NCI-H1930 (cell line): ENCODE results near the gene SLC15A5.

Source experiments
- DNase-seq, 2 experiments: peaks; one replicate each; lab custom pipeline; 2025; lab: John Stamatoyannopoulos, UW

SLC15A5 gene

GRCh38 chr12:16260206-16260605 lies 17.3 kb downstream of the SLC15A5 start:
- no peak for DNase-seq

DNA sequence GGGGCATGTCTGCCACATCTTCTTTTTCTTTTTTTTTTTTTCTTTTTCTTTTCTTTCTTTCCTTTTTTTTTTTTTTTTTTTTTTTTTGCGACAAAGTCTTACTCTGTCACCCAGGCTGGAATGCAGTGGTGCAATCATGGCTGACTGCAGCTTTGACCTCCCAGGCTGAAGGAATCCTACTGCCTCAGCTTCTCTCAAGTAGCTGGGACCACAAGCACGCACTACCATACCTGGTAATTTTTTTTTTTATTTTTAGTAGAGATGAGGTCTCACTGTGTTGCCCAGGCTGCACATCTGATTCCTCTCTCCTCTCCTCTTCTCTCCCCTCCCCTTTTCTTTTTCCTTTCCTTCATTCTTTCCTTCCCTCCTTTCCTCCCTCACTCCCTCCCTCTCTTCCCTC lies 18.5 kb downstream of the SLC15A5 start:
- no peak for DNase-seq

GRCh38 chr12:16246264-16246663 lies 31.2 kb downstream of the SLC15A5 start:
- no peak for DNase-seq

GRCh38 chr12:16245209-16245608 lies 32.3 kb downstream of the SLC15A5 start:
- no peak for DNase-seq

DNA sequence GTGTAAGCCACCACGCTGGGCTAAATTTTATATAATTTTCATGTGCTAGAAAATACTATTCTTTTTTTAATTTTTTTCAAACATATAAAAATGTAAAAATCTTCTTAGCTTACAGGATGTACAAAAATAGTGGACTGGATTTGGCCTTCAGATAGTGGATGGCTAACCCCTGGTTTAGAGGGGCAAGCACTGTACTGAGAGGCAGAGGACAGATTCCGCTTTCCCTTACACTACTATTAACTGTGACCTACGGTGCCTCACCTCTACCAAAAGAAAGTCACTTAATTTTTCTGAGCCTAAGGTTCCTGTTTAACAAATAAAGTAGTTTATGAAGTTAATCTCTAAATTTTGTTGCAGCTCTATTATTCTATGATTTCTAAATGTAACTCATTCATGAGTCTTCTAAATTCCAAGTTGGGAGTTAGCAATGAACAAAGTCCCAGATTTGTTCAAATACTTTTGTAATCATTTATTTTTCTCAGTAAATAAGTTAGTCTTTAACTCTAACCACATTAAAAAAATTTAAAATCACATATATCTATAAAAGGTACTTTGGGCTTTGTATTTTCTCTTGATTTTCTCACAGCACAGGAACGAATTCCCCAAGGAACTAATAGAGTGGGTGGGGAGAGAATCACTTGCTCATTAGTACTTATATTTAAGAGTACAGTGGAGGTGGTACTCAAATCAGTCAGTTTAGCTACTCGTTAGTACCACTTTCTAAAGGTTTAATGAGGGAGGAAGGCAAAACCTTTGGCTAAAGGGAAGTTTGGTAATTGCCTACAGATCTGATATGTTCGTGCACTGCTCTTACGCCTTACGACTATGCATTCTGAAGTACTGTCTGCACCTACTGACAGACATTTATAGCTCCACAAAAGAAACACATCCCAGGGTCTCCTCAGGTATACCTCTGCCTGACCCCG lies 33.7 kb downstream of the SLC15A5 start:
- no peak for DNase-seq

- no peak for DNase-seq
These were observed 36.1 kb downstream of the SLC15A5 start for GRCh38 chr12:16241346-16241745.

GRCh38 chr12:16238661-16239060 lies 38.8 kb downstream of the SLC15A5 start:
- no peak for DNase-seq

DNA sequence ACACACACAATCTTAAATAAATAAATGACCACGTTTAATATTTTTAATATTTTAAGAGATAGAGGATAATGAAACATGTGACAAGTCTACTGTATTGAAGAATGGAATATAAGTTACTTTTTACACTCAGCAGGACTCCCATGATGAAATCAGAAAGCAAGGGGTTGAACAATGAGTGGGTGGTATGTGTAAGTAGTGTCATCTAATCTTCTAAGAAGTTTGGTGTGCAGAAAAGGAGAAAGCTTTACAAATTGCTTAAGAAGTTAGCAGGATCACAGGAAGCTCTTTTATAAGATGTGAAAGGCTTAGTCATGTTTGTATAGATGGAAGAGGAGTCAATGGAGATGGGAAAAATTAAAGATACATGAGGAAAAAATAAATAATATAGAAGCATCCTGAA lies 47.8 kb downstream of the SLC15A5 start:
- DNase-seq, result no peak

DNA sequence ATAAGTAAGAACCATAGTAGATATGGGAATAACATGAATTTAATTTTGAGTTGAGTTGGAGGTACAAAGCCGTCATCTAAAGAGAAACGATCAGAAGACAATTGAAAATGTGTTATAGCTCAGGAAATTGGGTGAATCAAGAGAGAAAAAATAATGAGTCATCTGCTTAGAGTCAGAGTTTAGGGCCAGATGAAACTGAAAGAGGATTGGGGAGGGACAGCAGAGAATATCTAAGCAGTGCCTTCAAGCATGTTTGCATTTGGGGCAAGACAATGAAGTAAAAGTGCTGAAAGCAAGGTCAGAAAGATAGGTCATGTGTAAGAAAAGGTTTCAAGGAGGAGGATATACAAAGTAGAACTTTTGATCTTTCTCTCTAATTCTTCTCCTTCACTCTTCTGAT lies 49.4 kb downstream of the SLC15A5 start:
- no peak for DNase-seq

DNA sequence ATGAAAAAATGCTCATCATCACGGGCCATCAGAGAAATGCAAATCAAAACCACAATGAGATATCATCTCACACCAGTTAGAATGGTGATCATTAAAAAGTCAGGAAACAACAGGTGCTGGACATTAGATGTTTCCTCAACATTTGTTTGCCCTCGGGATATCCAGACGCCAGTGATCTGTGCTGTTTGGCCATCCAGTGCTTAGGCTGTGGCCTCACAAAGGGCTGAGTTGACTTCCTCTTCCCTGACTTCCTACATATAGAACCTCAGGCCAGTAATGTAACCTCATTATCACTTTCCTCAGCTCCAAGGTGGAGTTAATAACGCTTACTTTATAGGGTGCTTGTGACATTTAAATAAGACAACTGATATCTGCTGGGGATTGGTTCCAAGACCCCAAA lies 51.8 kb downstream of the SLC15A5 start:
- no peak for DNase-seq

DNA sequence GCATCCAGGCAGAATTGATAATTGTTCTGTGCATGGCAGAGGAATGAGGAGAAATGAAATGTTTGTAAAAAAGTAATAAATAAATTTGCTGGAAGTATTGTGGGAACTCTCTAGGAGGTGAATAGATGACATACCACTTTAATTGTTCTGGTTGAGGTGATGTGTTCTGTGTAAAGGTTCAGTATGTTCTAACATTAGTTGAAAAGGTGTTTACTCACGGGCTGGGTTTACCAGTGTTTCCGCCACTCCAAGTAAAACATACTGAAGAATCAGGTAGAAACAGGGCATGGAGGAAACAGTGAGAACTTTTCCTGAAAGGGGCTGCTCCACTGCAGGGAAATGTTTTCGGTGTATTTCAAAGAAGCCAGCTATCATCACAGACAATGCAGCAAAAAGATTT lies 53.3 kb downstream of the SLC15A5 start:
- DNase-seq, result no peak

- no peak for DNase-seq
These were observed 55.7 kb downstream of the SLC15A5 start for GRCh38 chr12:16221776-16222175.

DNA sequence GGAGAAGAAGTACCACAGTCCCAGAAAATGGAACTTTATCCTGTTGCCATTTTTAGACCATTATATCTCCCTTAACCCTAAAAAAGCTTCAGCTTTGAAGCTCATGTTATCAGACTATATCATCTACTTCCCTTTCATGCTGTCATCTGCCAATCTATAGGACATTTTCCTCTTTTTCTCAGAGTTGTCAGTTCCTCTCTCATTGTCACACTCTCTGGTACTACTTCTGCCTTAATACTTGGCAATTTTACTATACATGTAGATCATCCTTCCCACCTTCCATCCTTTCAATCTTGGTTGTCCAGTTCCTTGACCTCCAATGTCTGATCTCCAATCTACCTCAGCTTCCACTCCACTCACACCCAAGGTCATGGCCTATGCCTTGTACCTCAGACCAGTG lies 57.4 kb downstream of the SLC15A5 start:
- DNase-seq, result no peak

- no peak for DNase-seq
These were observed 58.3 kb downstream of the SLC15A5 start for GRCh38 chr12:16218934-16219751.

DNA sequence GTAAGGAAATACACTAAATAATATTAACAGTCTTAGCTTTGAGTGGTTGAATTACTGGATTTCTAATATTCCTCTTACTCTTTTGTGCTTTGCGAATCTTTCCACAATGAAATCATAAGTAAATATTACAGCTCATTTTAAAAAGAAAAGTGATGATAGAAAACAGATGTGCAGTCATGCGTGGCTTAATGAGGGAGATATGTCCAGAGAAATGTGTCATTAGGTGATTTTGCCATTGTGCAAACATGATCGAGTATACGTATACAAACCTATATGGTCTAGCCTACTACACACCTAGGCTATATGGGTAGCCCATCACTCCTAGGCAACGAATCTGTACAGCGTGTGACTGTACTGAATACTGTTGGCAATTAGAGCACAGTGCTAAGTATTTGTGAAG lies 59.3 kb downstream of the SLC15A5 start:
- DNase-seq, result no peak

DNA sequence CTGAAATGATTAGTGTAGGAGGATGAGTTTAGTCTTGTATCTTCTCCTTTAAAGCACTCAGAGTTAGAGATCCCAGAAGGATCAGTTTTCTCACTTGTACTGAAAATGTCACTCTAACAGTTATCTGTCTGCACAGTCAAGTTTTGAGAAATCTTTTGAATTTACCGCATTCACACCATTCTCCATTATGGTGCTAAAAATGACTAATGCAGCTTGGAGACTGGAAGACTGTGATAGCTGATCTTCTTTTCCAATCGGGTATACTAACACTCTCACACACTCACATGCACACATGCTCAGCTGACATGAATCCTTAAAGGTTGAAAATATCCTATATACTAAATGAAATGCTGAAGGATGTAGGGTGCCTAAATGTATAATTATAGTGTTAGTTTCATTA lies 65.8 kb downstream of the SLC15A5 start:
- DNase-seq, result no peak

DNA sequence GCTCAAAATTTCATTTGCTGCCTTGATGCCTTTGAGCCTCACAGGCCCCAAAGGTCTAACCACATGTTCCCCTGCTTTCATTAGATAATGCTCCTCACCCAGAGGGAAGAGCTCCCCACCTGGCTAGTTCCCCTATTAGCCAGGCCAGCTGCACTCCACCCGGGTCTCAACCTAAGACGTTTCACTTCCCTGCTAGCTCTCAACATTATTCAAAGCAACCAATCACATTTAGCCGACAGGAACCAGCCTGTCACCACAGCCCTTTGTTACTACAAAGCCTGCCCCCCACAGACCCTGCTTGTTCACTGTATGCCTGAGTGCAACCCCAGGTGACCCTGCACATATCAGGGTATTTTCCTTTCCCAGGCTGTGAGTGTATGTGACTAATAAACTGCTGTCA lies 78.6 kb downstream of the SLC15A5 start:
- no peak for DNase-seq

DNA sequence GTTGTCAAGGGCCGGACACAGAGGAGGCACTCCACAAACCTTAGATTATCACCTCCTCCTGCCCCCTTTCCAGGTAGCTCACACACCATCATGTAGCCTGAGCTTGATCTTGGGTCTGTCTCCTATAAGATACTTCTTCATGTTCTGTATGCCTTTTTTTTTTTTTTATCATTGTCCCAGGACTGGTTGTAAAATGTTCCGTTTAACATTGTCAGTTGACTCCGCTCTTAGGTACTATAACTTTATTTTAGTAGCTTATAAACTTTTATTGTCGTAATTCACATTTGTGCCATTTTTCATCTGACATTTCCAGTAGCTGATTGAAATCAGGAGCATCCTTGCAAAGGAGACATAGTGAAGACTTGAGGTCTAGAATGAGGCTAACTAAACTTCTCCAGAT lies 79.9 kb downstream of the SLC15A5 start:
- DNase-seq, result no peak

GRCh38 chr12:16189849-16190248 lies 87.6 kb downstream of the SLC15A5 start:
- DNase-seq, result peak in 1 of 2 experiments; percentile 24

- peak; percentile 97 to 98 for DNase-seq
These were observed 89.8 kb downstream of the SLC15A5 start for GRCh38 chr12:16187660-16188059.

DNA sequence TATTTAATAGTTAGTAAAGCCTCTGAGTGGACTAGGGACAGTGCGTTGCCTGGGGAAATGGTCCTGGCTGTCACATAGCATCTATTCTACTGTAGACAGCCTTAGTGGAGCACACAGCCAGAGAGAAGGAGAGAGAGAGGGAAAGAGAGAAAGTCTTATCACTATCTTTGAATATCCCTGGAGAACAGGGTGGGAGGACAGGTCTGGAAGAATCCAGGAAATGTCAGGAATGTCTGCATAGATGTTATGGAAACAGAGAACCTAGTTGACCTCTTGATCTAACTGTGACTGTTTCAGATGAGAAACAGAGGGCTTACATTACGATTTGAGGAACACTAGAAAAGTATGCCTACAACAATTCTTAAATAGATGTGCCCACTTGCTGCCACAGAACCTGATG lies 92.8 kb downstream of the SLC15A5 start:
- DNase-seq, result no peak

GRCh38 chr12:16183541-16183940 lies 93.9 kb downstream of the SLC15A5 start:
- DNase-seq, result no peak

DNA sequence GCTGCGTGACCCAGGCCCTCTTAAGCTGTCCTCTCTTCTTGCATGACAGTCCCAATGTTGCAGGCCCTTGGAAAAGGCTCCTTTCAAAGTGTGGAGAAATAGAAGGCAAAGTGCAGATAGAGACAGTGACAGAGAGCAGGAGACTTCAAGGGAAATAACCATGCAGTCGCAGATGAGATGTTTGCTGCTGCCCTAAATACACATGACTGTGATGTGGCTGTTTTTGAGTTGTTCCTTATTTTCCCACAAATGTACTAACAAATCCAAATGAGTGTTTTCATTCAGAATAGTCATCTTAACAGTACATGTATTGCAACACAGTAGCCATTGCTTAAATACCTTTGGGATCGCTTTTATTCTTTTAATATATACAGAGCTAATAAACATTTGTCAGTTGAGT lies 101.6 kb downstream of the SLC15A5 start:
- DNase-seq, result no peak
